ENCODE measurements around the gene GAS2L1.

DNA sequence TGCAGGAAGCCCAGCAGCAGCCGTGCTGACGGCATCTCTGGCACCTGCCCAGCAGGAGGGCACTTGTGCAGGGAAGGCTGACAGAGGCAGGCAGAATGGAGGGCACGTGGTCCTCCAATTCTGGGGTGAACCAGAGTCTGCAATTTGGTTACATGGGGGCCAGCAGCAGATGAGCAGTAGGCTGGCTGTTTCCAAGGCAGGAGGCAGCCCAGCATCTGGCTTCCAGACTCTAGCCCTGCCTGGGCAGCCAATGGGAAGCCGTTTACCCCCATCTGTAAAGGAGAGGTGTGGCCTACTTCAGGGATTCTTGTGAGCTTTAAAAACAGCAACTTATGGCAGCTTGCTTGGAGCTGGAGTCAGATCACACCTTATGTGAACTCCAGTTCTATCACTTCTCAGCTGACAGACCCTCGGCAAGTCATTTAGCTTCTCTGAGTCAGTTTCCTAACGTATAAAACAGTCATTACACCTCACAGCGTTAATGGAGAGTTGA is 36.9 kb downstream of the GAS2L1 start:
- TF ChIP-seq POLR2AphosphoS5 (IDR thresholded peaks at IDR 0.05; ENCODE audit: low read depth, low read length): no peak
- TF ChIP-seq, protein P1, sequence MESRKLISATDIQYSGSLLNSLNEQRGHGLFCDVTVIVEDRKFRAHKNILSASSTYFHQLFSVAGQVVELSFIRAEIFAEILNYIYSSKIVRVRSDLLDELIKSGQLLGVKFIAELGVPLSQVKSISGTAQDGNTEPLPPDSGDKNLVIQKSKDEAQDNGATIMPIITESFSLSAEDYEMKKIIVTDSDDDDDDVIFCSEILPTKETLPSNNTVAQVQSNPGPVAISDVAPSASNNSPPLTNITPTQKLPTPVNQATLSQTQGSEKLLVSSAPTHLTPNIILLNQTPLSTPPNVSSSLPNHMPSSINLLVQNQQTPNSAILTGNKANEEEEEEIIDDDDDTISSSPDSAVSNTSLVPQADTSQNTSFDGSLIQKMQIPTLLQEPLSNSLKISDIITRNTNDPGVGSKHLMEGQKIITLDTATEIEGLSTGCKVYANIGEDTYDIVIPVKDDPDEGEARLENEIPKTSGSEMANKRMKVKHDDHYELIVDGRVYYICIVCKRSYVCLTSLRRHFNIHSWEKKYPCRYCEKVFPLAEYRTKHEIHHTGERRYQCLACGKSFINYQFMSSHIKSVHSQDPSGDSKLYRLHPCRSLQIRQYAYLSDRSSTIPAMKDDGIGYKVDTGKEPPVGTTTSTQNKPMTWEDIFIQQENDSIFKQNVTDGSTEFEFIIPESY (IDR thresholded peaks at IDR 0.05; ENCODE audit: extremely low read depth, insufficient replicate concordance, low read length): no peak
